ENCODE results near the gene UBE2E2.

DNA sequence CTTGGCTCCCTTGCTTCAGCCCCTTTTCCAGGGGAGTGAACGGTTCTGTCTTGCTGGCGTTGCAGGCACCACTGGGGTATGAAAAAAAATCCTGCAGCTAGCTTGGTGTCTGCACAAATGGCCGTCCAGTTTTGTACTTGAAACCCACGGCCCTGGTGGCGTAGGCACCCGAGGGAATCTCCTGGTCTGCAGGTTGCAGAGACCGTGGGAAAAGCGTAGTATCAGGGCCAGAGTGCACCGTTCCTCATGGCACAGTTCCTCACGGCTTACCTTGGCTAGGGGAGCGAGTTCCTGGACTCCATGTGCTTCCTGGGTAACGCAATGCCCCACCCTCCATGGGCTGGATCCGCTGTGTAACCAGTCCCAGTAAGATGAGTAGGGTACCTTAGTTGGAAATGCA lies 214.9 kb downstream of the UBE2E2 start:
- TF ChIP-seq CTCF (optimal IDR thresholded peaks at IDR 0.05 in 1 of 3, IDR thresholded peaks at IDR 0.05 in 1 of 3, conservative IDR thresholded peaks at IDR 0.05 in 1 of 3; ENCODE audit: extremely low read depth in 1 of 3, insufficient read depth in 2 of 3, low read length in 3 of 3) = no peak
- no peak for TF ChIP-seq EZH2 (IDR thresholded peaks at IDR 0.05; ENCODE audit: low read length)

All from keratinocyte (primary cell).